Fibroblast of lung (primary cell): Measurements from ENCODE around the gene TRIM24. TPM values are rescaled to one million over a fixed set of nuclear protein-coding genes. Genes with fewer than 3 reads are reported as not detected.
"Not testable (repeated sequence)": the region's sequence is repeated elsewhere in the genome, so short reads cannot be mapped to it uniquely, and the experiment has no call there.

Experiments used
- DNase-seq, 2 donors: peaks; one replicate each; pipeline versions ENCODE4 v3.0.0 to v3.0.0-alpha.2; 2010; ENCODE audit warnings: low read depth in 2 of 2
- H2AFZ ChIP-seq: 2 replicates; pipeline ENCODE4 v1.5.1; 2012; ENCODE audit warnings: low read length, control low read depth, inconsistent platforms
- H3K27ac ChIP-seq: 2 replicates; pipeline ENCODE4 v1.5.1; 2011; ENCODE audit warnings: low read length, control low read depth; ENCODE audit not compliant: insufficient read depth
- H3K27me3 ChIP-seq: 2 replicates; pipeline ENCODE4 v1.5.1; 2011; ENCODE audit warnings: mild to moderate bottlenecking, low read length; ENCODE audit not compliant: control insufficient read depth, insufficient read depth
- H3K36me3 ChIP-seq: 2 replicates; pipeline ENCODE4 v1.5.1; 2011; ENCODE audit warnings: low read length; ENCODE audit not compliant: control insufficient read depth, insufficient read depth
- H3K4me1 ChIP-seq: 2 replicates; pipeline ENCODE4 v1.5.1; 2011; ENCODE audit warnings: low read length; ENCODE audit not compliant: control insufficient read depth, insufficient read depth; ENCODE audit errors: extremely low read depth
- H3K4me2 ChIP-seq: 2 replicates; pipeline ENCODE4 v1.5.1; 2011; ENCODE audit warnings: low read length, control low read depth; ENCODE audit not compliant: insufficient read depth; ENCODE audit errors: extremely low read depth
- H3K4me3 ChIP-seq, 4 experiments: fragments of 200-600 bp in 1 of 4; sonication (generic) in 1 of 4; replicated peaks in 1 of 4; 2 replicates each; pipeline ENCODE4 v1.5.1; 2011 to 2016; ENCODE audit warnings: low read length in 4 of 4, low read depth in 3 of 4, mild to moderate bottlenecking in 3 of 4, control low read depth in 2 of 4, inconsistent platforms in 1 of 4, mixed read lengths in 1 of 4; ENCODE audit not compliant: insufficient read depth in 1 of 4; ENCODE audit errors: control extremely low read depth in 1 of 4
- H3K79me2 ChIP-seq: 2 replicates; pipeline ENCODE4 v1.5.1; 2012; ENCODE audit warnings: mild to moderate bottlenecking, low read length, inconsistent platforms; ENCODE audit not compliant: control insufficient read depth, insufficient read depth
- H3K9ac ChIP-seq: 2 replicates; pipeline ENCODE4 v1.5.1; 2011; ENCODE audit warnings: mild to moderate bottlenecking, low read length, control low read depth; ENCODE audit not compliant: insufficient read depth
- H3K9me3 ChIP-seq: 2 replicates; pipeline ENCODE4 v1.5.1; 2012; ENCODE audit warnings: low read depth, low read length; ENCODE audit not compliant: control insufficient read depth, insufficient read depth
- H4K20me1 ChIP-seq: 2 replicates; pipeline ENCODE4 v1.5.1; 2011; ENCODE audit warnings: low read length; ENCODE audit not compliant: control insufficient read depth, insufficient read depth; ENCODE audit errors: extremely low read depth
- CTCF ChIP-seq, 2 donors: IDR thresholded peaks in 1 of 2; conservative IDR thresholded peaks in 1 of 2; 1 replicate in 1 of 2; 2 replicates in 1 of 2; pipeline ENCODE4 v1.5.1; 2011 to 2012; ENCODE audit warnings: low read length in 2 of 2, control low read depth in 1 of 2, inconsistent platforms in 1 of 2, low read depth in 1 of 2, mild to moderate bottlenecking in 1 of 2
- EZH2 ChIP-seq: IDR thresholded peaks from 2 replicates; pipeline ENCODE4 v1.5.1; 2012; ENCODE audit warnings: low read length, control low read depth, mild to moderate bottlenecking; ENCODE audit errors: missing control alignments
- polyA minus RNA-seq: library from RNA; depleted of rRNA, polyadenylated mRNA; stranded (reverse); fragments of >200 nt; gene quantifications from 2 replicates; pipeline ENCODE4 v1.2.3, GENCODE V29; 2011; ENCODE audit warnings: low replicate concordance
- polyA plus RNA-seq, 2 donors: library from polyadenylated mRNA; depleted of rRNA in 1 of 2; stranded (reverse) in 1 of 2; unstranded in 1 of 2; fragments of >200 nt; gene quantifications; 2 replicates each; pipeline ENCODE4 v1.2.1, GENCODE V29; 2011 to 2012; ENCODE audit warnings: missing spikeins in 1 of 2
- total RNA-seq: library from RNA; depleted of rRNA; stranded (reverse); fragments of >200 nt; gene quantifications from 2 replicates; pipeline ENCODE4 v1.2.1, GENCODE V29; 2014

TRIM24 gene
- total RNA-seq (3.9 and 5.9 TPM in 2 replicates), polyA plus RNA-seq (7.9 and 10.5 TPM in 2 replicates), polyA minus RNA-seq (1.6 and 12.2 TPM in 2 replicates)
- 6.1 and 8.0 TPM in 2 replicates for polyA plus RNA-seq (2012)

GRCh38 chr7:138460176-138460648 lies at the start of gene TRIM24:
Gene TRIM24, plus strand, starts transcription at chr7:138460259. Its CDS starts 290 bp downstream, at chr7:138460549.
- H3K79me2 ChIP-seq: peaks cover 32% of the 10 kb centered on the region
- no peaks in the 10 kb centered on the region for H3K4me1 ChIP-seq
- peak in 1 of 2 donors; percentile 96 for DNase-seq
- H3K4me2 ChIP-seq: peak within 1 kb of the TSS; percentile 96
- H3K9ac ChIP-seq: peak within 1 kb of the TSS; percentile 78
- no peaks in the 10 kb centered on the region for H3K36me3 ChIP-seq
- no peaks in the 10 kb centered on the region for H3K27me3 ChIP-seq
- peak within 1 kb of the TSS; percentile 88 for H2AFZ ChIP-seq
- H3K27ac ChIP-seq: peak within 1 kb of the TSS; percentile 72
- H3K4me3 ChIP-seq: peak within 1 kb of the TSS; percentile 85 to 98 (median 96)
- H3K9me3 ChIP-seq: no peaks in the 10 kb centered on the region
- TF ChIP-seq EZH2 (no peak), CTCF (conservative IDR thresholded peaks at IDR 0.05 in 1 of 2, IDR thresholded peaks at IDR 0.05 in 1 of 2; ENCODE audit: low read depth in 1 of 2, low read length in 2 of 2) (no peak)
- no peaks in the 10 kb centered on the region for H4K20me1 ChIP-seq

GRCh38 chr7:138412077-138412476 lies 48.0 kb upstream of the TRIM24 start:
- not testable (repeated sequence) for H3K9me3 ChIP-seq, H3K27ac ChIP-seq, H3K27me3 ChIP-seq, DNase-seq, H4K20me1 ChIP-seq, H3K4me3 ChIP-seq, H3K4me1 ChIP-seq, H3K36me3 ChIP-seq, H2AFZ ChIP-seq, H3K4me2 ChIP-seq, H3K9ac ChIP-seq, H3K79me2 ChIP-seq

DNA sequence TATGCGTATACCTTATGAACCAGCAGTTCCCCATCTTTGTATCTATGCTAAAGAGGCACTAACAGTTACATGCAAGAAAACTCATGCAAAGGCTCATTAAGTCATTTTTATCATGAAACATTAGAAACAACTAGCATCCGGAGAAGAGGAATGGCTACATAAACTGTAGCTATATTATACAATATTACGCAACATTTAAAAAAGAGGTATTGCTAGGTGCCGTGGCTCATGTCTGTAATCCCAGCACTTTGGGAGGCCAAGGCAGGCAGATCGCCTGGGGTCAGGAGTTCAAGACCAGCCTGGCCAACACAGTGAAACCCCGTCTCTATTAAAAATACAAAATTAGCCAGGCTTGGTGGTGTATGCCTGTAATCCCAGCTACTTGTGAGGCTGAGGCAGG lies 47.1 kb upstream of the TRIM24 start:
- not testable (repeated sequence) for H4K20me1 ChIP-seq, DNase-seq, H3K9ac ChIP-seq, H3K27me3 ChIP-seq, H3K27ac ChIP-seq, H3K4me1 ChIP-seq, H3K79me2 ChIP-seq, H2AFZ ChIP-seq, H3K4me2 ChIP-seq, H3K4me3 ChIP-seq, H3K9me3 ChIP-seq, H3K36me3 ChIP-seq

- Histone ChIP-seq H3K9me3 (no peaks in the 10 kb centered on the region), H3K9ac (no peak overlapping the region), H3K79me2 (no peaks in the 10 kb centered on the region), H4K20me1 (no peaks in the 10 kb centered on the region), H3K36me3 (no peaks in the 10 kb centered on the region), H2AFZ (no peak overlapping the region), H3K4me1 (no peaks in the 10 kb centered on the region), H3K27ac (no peak overlapping the region), H3K27me3 (no peaks in the 10 kb centered on the region), H3K4me2 (no peak overlapping the region), H3K4me3 (no peak overlapping the region)
- TF ChIP-seq CTCF (conservative IDR thresholded peaks at IDR 0.05 in 1 of 2, IDR thresholded peaks at IDR 0.05 in 1 of 2; ENCODE audit: low read depth in 1 of 2, low read length in 2 of 2) (no peak), EZH2 (no peak)
- no peak for DNase-seq
Observed at GRCh38 chr7:138417078-138417700, 42.9 kb upstream of the TRIM24 start.
